ENCODE measurements around the gene PARP1. TPM values are rescaled to one million over a fixed set of nuclear protein-coding genes. Genes with fewer than 3 reads are reported as not detected.

Gene PARP1
- total RNA-seq, 1 donor from 2014 or later: 37.1 TPM

DNA sequence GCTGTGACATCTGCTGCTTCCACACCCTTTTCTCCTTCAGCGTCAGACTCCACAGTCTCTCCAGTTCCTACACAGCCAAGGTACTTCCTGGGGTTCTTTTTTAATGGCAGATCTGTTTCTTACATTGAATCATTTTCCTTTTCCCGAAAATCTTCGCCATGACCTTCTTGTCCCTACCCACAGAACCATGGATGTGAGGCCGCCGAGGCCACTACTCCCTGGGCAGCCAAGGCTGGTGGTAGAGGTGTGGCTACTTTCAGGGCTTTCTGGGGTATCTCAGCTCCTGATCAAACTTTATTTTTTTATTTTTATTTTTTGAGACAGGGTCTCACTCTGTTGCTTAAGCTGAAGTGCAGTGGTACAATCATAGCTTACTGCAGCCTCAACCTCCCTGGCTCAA is 89.4 kb downstream of the PARP1 start:
- intact Hi-C loops (cut with DNase I): no loop called here
- Histone ChIP-seq H3K4me3 (no peak overlapping the region), H3K9me3 (no peaks in the 10 kb centered on the region), H3K27me3 (no peaks in the 10 kb centered on the region), H3K27ac (no peak overlapping the region), H3K36me3 (no peaks in the 10 kb centered on the region), H3K4me1 (no peaks in the 10 kb centered on the region)
- no peak for DNase-seq (ENCODE audit: low spot score in 2 of 2)
- TF ChIP-seq, protein P1, sequence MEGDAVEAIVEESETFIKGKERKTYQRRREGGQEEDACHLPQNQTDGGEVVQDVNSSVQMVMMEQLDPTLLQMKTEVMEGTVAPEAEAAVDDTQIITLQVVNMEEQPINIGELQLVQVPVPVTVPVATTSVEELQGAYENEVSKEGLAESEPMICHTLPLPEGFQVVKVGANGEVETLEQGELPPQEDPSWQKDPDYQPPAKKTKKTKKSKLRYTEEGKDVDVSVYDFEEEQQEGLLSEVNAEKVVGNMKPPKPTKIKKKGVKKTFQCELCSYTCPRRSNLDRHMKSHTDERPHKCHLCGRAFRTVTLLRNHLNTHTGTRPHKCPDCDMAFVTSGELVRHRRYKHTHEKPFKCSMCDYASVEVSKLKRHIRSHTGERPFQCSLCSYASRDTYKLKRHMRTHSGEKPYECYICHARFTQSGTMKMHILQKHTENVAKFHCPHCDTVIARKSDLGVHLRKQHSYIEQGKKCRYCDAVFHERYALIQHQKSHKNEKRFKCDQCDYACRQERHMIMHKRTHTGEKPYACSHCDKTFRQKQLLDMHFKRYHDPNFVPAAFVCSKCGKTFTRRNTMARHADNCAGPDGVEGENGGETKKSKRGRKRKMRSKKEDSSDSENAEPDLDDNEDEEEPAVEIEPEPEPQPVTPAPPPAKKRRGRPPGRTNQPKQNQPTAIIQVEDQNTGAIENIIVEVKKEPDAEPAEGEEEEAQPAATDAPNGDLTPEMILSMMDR (IDR thresholded peaks at IDR 0.05): no peak

- H3K36me3 ChIP-seq: no peaks in the 10 kb centered on the region
- H3K4me3 ChIP-seq: no peak overlapping the region
- no peaks in the 10 kb centered on the region for H3K9me3 ChIP-seq
- H3K4me1 ChIP-seq: peaks cover 2 to 8% of the 10 kb centered on the region in 2 donors
- DNase-seq (ENCODE audit: low spot score in 2 of 2): no peak
- intact Hi-C loops (cut with DNase I): no loop called here
- no peak overlapping the region for H3K27ac ChIP-seq
- no peaks in the 10 kb centered on the region for H3K27me3 ChIP-seq
- TF ChIP-seq, protein P1 (IDR thresholded peaks at IDR 0.05): no peak
Measured at GRCh38 chr1:226314055-226314454, 93.8 kb downstream of the PARP1 start.

DNA sequence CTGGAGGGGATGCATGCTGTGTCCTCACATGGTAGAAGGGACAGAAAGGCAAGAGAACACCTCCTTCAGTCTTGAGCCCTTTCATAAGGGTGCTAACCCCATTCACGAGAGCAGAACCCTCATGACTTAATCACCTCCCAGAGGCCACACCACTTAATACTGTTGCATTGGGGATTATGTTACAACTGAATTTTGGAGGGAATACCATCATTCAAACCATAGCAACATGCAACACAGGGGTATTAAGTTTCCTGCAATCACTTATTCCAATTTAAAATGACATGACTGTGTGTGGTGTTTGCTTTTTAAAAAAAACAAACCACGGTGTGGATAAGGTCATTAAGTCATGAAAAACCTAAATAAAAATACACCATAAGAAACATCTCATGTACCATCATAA is 95.8 kb downstream of the PARP1 start:
- intact Hi-C loops (cut with DNase I): no loop called here
- Histone ChIP-seq H3K9me3 (no peaks in the 10 kb centered on the region), H3K4me3 (no peak overlapping the region), H3K27me3 (no peaks in the 10 kb centered on the region), H3K27ac (no peak overlapping the region), H3K4me1 (peaks cover 2 to 8% of the 10 kb centered on the region in 2 donors), H3K36me3 (no peaks in the 10 kb centered on the region)
- DNase-seq (ENCODE audit: low spot score in 2 of 2): no peak
- TF ChIP-seq, protein P1 (IDR thresholded peaks at IDR 0.05): no peak

DNA sequence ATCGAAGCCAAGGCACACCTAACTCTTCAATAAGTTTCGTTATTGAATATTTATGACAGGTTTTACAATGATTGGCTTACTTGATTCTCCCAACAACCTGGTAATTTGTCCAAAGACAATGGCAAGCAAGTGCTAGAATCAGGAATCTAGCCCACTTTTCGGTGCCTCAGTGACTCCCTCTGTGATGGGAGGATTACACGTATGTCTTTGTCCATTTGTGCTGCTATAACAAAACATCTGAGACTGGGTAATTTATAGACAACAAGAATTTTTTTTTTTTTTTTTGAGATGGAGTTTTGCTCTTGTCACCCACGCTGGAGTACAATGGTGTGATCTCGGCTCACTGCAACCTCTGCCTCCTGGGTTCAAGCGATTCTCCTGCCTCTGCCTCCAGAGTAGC is 96.5 kb downstream of the PARP1 start:
- TF ChIP-seq, protein P1 (IDR thresholded peaks at IDR 0.05): no peak
- H3K4me1 ChIP-seq: peaks cover 2 to 8% of the 10 kb centered on the region in 2 donors
- H3K27me3 ChIP-seq: no peaks in the 10 kb centered on the region
- no peaks in the 10 kb centered on the region for H3K9me3 ChIP-seq
- H3K4me3 ChIP-seq: no peak overlapping the region
- no peak for DNase-seq (ENCODE audit: low spot score in 2 of 2)
- no peaks in the 10 kb centered on the region for H3K36me3 ChIP-seq
- intact Hi-C loops (cut with DNase I): loop anchor here (2.0 kb wide), 1 partner anchor 39 kb away; no protein-coding TSS in a partner anchor
- no peak overlapping the region for H3K27ac ChIP-seq

Other genes starting within 250 kb of the PARP1 start
- gene ACBD3, start 221.4 kb downstream of the PARP1 start, total RNA-seq: 31.5 TPM
- gene MIXL1, start 184.4 kb downstream of the PARP1 start, total RNA-seq: not detected
- gene LIN9, start 98.9 kb downstream of the PARP1 start, total RNA-seq: 0.43 TPM
- gene STUM, start 140.7 kb upstream of the PARP1 start, total RNA-seq: 3.0 TPM

Measured in ascending aorta (tissue), 2 donors.